Measurements from ENCODE around the gene C18orf63.

DNA sequence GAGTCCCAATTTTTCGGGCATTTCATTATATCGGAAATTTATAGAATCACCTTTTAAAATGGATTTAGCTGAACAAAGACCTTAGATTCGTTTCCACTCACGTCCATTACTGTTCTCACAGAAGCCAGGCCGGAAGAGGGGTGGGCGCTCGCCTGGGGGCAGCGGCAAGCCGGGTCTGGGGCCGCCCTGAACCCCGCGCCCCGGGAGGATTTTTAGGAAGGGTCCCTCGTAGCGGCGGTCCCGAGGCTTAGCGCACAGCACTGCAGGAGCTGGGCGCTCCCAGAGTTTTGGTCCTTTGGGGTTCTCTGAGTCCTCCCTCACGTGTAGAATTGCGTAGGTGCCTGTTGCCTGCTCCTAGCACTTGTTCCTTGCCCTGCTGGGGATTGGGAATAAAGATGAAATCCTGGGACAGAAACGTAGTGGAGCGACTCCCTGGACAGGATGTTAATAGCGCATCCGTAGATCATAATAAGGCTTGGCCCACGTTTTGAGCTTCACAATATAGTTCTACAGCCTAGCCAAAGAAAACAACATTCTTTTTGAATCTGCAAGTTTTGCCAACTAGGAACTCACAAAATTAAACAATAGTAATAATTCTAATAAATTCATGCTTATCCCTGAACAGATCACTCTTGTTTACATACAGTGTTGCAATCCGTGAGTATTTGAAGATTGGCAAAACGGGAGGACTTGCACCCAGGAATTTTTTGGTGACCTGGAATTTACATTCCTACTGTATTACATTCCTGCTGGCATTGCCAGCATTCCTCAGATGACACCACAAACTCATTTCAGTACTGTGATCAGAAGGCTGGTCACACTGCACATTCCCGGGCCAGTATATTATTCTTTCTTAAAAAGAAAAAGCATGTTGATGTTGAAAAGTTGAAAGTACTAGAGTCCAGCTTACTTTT is 875 bp downstream of the C18orf63 start:
- TF ChIP-seq, protein P1, sequence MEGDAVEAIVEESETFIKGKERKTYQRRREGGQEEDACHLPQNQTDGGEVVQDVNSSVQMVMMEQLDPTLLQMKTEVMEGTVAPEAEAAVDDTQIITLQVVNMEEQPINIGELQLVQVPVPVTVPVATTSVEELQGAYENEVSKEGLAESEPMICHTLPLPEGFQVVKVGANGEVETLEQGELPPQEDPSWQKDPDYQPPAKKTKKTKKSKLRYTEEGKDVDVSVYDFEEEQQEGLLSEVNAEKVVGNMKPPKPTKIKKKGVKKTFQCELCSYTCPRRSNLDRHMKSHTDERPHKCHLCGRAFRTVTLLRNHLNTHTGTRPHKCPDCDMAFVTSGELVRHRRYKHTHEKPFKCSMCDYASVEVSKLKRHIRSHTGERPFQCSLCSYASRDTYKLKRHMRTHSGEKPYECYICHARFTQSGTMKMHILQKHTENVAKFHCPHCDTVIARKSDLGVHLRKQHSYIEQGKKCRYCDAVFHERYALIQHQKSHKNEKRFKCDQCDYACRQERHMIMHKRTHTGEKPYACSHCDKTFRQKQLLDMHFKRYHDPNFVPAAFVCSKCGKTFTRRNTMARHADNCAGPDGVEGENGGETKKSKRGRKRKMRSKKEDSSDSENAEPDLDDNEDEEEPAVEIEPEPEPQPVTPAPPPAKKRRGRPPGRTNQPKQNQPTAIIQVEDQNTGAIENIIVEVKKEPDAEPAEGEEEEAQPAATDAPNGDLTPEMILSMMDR (conservative IDR thresholded peaks at IDR 0.05; ENCODE audit: low read length): no peak
- TF ChIP-seq EZH2phosphoT487 (IDR thresholded peaks at IDR 0.05; ENCODE audit: borderline replicate concordance): no peak
